Kidney (tissue), 14 donors: ENCODE data around the gene ATP1A2. TPM values are rescaled to one million over a fixed set of nuclear protein-coding genes. Genes with fewer than 3 reads are reported as not detected.

ENCODE experiments used
- DNase-seq, 5 donors: peaks; one replicate each; pipeline ENCODE4 v3.0.0-alpha.2; 2013 to 2020
- FAIRE-seq: peaks from 2 replicates; lab custom pipeline; 2012; peaks lifted over from hg19 to GRCh38; lab: Jason Lieb, UNC
- H3K27ac ChIP-seq, 2 donors: one replicate each; pipeline ENCODE4 v1.7.0; 2013; ENCODE audit warnings: low read depth in 2 of 2, low read length in 2 of 2, inconsistent platforms in 1 of 2
- H3K27me3 ChIP-seq: one replicate; pipeline ENCODE4 v1.7.1; 2013; ENCODE audit warnings: low read length, inconsistent platforms; ENCODE audit not compliant: control insufficient read depth, insufficient read depth
- H3K36me3 ChIP-seq, 3 donors: one replicate each; pipeline versions ENCODE4 v1.7.0 to v1.7.1; 2013; ENCODE audit warnings: low read length in 3 of 3, control low read depth in 1 of 3, inconsistent platforms in 1 of 3; ENCODE audit not compliant: insufficient read depth in 3 of 3, control insufficient read depth in 2 of 3
- H3K4me1 ChIP-seq, 3 donors: one replicate each; pipeline versions ENCODE4 v1.7.0 to v1.7.1; 2013; ENCODE audit warnings: low read length in 3 of 3, inconsistent platforms in 1 of 3, low read depth in 1 of 3; ENCODE audit not compliant: control insufficient read depth in 2 of 3, insufficient read depth in 2 of 3
- H3K4me3 ChIP-seq, 3 donors: one replicate each; pipeline versions ENCODE4 v1.7.0 to v1.8.1; 2013; ENCODE audit warnings: low read length in 3 of 3, control low read depth in 1 of 3, inconsistent platforms in 1 of 3
- H3K9ac ChIP-seq, 3 donors: one replicate each; pipeline versions ENCODE4 v1.7.0 to v1.7.1; 2013; ENCODE audit warnings: low read length in 3 of 3, control low read depth in 1 of 3, inconsistent platforms in 1 of 3
- H3K9me3 ChIP-seq, 3 donors: one replicate each; pipeline versions ENCODE4 v1.7.0 to v1.7.1; 2013; ENCODE audit warnings: low read length in 3 of 3, control low read depth in 1 of 3, inconsistent platforms in 1 of 3; ENCODE audit not compliant: control insufficient read depth in 2 of 3, insufficient read depth in 1 of 3
- CTCF ChIP-seq: IDR thresholded peaks from 3 replicates; pipeline ENCODE4 v1.5.1; 2012; ENCODE audit warnings: mild to moderate bottlenecking, moderate library complexity, borderline replicate concordance; ENCODE audit not compliant: insufficient read depth; ENCODE audit errors: extremely low read depth
- intact Hi-C: fragments of 100-400 bp; cut with DNase I; formaldehyde crosslinking; loops from one replicate; pipeline ENCODE4 v1.11.1; 2022
- polyA plus RNA-seq: library from polyadenylated mRNA; stranded (reverse); fragments of 350-450 nt; fragmentation: Illumina TruSeq; extraction: RNeasy Lipid Tissue Mini Kit (QIAGEN cat#74804); gene quantifications from one replicate; pipeline ENCODE4 v1.2.3, GENCODE V29; 2014; ENCODE audit warnings: low read depth, low replicate concordance; ENCODE audit not compliant: insufficient read depth
- total RNA-seq: library from RNA; stranded (reverse); fragmentation: NEBNext Ultra II Directional; extraction: Animal tissue kit (Norgen Biotek cat#: 25700); gene quantifications from one replicate; pipeline ENCODE4 v1.2.1, GENCODE V29; 2021
- donor health status: control.
- donor health status: control.
- donor health status: control.
- donor health status: control.
- donor health status: control.
- donor health status: DM: yes; HTN: yes; CAD: no.
- donor health status: Normal renal cell carcinoma (clear cell type).

ATP1A2 gene
- total and polyA plus RNA-seq, 2 donors from 2014 or later, result 4.1 to 5.5 TPM

GRCh38 chr1:160146107-160146506, 30.5 kb downstream of the ATP1A2 start:
- FAIRE-seq, result no peak
- intact Hi-C loops, result no loop called here
- Histone ChIP-seq H3K36me3 (no peaks in the 10 kb centered on the region), H3K27ac (no peak overlapping the region), H3K27me3 (no peaks in the 10 kb centered on the region), H3K9ac (no peak overlapping the region), H3K4me3 (no peak overlapping the region), H3K9me3 (no peaks in the 10 kb centered on the region), H3K4me1 (no peaks in the 10 kb centered on the region)
- no peak for DNase-seq
- TF ChIP-seq CTCF, result no peak

- TF ChIP-seq CTCF, result no peak
- no peak for DNase-seq
- Histone ChIP-seq H3K4me3 (no peak overlapping the region), H3K36me3 (no peaks in the 10 kb centered on the region), H3K9ac (no peak overlapping the region), H3K27ac (no peak overlapping the region), H3K9me3 (no peaks in the 10 kb centered on the region), H3K4me1 (no peaks in the 10 kb centered on the region), H3K27me3 (no peaks in the 10 kb centered on the region)
- intact Hi-C loops, result no loop called here
- FAIRE-seq, result no peak
Observed at GRCh38 chr1:160148121-160148520, 32.6 kb downstream of the ATP1A2 start.

GRCh38 chr1:160149233-160149632, 33.7 kb downstream of the ATP1A2 start:
- DNase-seq (no peak), FAIRE-seq (no peak)
- Histone ChIP-seq H3K4me1 (no peaks in the 10 kb centered on the region), H3K4me3 (no peak overlapping the region), H3K27ac (no peak overlapping the region), H3K9me3 (no peaks in the 10 kb centered on the region), H3K36me3 (no peaks in the 10 kb centered on the region), H3K9ac (no peak overlapping the region), H3K27me3 (no peaks in the 10 kb centered on the region)
- no peak for TF ChIP-seq CTCF
- intact Hi-C loops, result no loop called here

- H3K4me3 ChIP-seq, result no peak overlapping the region
- no peaks in the 10 kb centered on the region for H3K36me3 ChIP-seq
- intact Hi-C loops, result no loop called here
- H3K27me3 ChIP-seq, result no peaks in the 10 kb centered on the region
- H3K27ac ChIP-seq, result no peak overlapping the region
- no peaks in the 10 kb centered on the region for H3K4me1 ChIP-seq
- DNase-seq, result no peak
- H3K9ac ChIP-seq, result no peak overlapping the region
- H3K9me3 ChIP-seq, result no peaks in the 10 kb centered on the region
- no peak for FAIRE-seq
- no peak for TF ChIP-seq CTCF
Observed at GRCh38 chr1:160149716-160150115, 34.2 kb downstream of the ATP1A2 start.
